K562 (cell line): ENCODE measurements around the gene GSK3B. TPM values are rescaled to one million over a fixed set of nuclear protein-coding genes. Genes with fewer than 3 reads are reported as not detected.

Experiments
- CHD1 ChIP-seq: fragments of 200-600 bp; sonication (generic); IDR thresholded peaks from one replicate; pipeline ENCODE4 v1.6.1; 2012; ENCODE audit warnings: mild to moderate bottlenecking, moderate library complexity, low read length, inconsistent platforms
- E4F1 ChIP-seq: fragments of 250-450 bp; sonication (Bioruptor Pico); IDR thresholded peaks from 2 replicates; pipeline ENCODE4 v1.5.0; 2021; ENCODE audit warnings: mild to moderate bottlenecking, borderline replicate concordance
- NR2C2 ChIP-seq, 2 experiments: fragments of 200-800 bp in 1 of 2; sonication (Bioruptor generic) in 1 of 2; sonication (generic) in 1 of 2; formaldehyde crosslinking in 1 of 2; IDR thresholded peaks; 2 replicates each; pipeline versions ENCODE4 v1.6.1 to v1.8.0; 2016 to 2022; ENCODE audit warnings: mild to moderate bottlenecking in 1 of 2, missing compliant biosample characterization in 1 of 2, missing genetic modification characterization in 1 of 2, missing genetic modification reagents in 1 of 2
- ZNF444 ChIP-seq: fragments of 250-450 bp; sonication (Bioruptor Pico); IDR thresholded peaks from 2 replicates; pipeline ENCODE4 v1.4.0; 2020; ENCODE audit warnings: mild to moderate bottlenecking, moderate library complexity
- ZNF609 ChIP-seq: sonication (generic); formaldehyde crosslinking; IDR thresholded peaks from 2 replicates; pipeline ENCODE4 v1.8.1; 2023; ENCODE audit warnings: missing genetic modification reagents, mild to moderate bottlenecking, borderline replicate concordance
- polyA plus RNA-seq, 8 experiments: library from polyadenylated mRNA; depleted of rRNA in 4 of 8; stranded (reverse) in 5 of 8; unstranded in 3 of 8; fragments of >200 nt; fragmentation: Nextera tagmentation in 2 of 8; fragmentation: Illumina TruSeq in 1 of 8; extraction: Ambion mirVana in 2 of 8; extraction: Trizol in 1 of 8; gene quantifications; 2 replicates each; pipeline versions ENCODE4 v1.2.1 to v1.2.3, GENCODE V29; 2011 to 2014; ENCODE audit warnings: inconsistent platforms in 1 of 8, missing spikeins in 1 of 8
- total RNA-seq, 7 experiments: library from RNA; depleted of rRNA in 6 of 7; stranded (reverse); fragments of >200 nt in 6 of 7; fragmentation: Illumina TruSeq in 2 of 7; extraction: Trizol in 2 of 7; gene quantifications; 2 replicates each; pipeline versions ENCODE4 v1.2.1 to v1.2.3, GENCODE V29; 2011 to 2021; ENCODE audit warnings: low replicate concordance in 1 of 7

GSK3B gene
- total and polyA plus RNA-seq, 9 of the 15 experiments (the other 6 are each of a cell fraction or from before 2014, with no cell fraction given): 4.7 to 25.0 (median 18.7) TPM

- TF ChIP-seq NR2C2 (CRISPR knock-in tag; IDR thresholded peaks at IDR 0.05) (no peak), NR2C2 (tag; IDR thresholded peaks at IDR 0.05) (no peak), ZNF609 (CRISPR knock-in tag) (no peak), E4F1 (no peak), ZNF444 (no peak), CHD1 (no peak)
Measured at GRCh38 chr3:120064641-120065040, 29.6 kb downstream of the GSK3B start (continued).
